HG02981 (cell line): Measurements from ENCODE around the gene PCSK2.
A peak's percentile ranks its signal among the peaks of the same experiment; 100 is the strongest.

Source experiments
- ATAC-seq: cut with Tn5 transposase; IDR thresholded peaks from one replicate; pipeline ENCODE4 v1.9.1; 2021; ENCODE audit warnings: mild to moderate bottlenecking, moderate library complexity; ENCODE audit not compliant: unreplicated experiment

PCSK2 gene

GRCh38 chr20:17524560-17524959, 297.7 kb downstream of the PCSK2 start:
- ATAC-seq, result no peak

- ATAC-seq, result no peak
Measured at GRCh38 chr20:17525132-17525531, 298.3 kb downstream of the PCSK2 start.

- ATAC-seq, result peak; percentile 50
Measured at GRCh38 chr20:17525650-17526049, 298.8 kb downstream of the PCSK2 start.

GRCh38 chr20:17529586-17529985, 302.7 kb downstream of the PCSK2 start:
- ATAC-seq, result no peak

- ATAC-seq, result no peak
Measured at GRCh38 chr20:17530153-17530552, 303.3 kb downstream of the PCSK2 start.

- ATAC-seq, result no peak
Measured at GRCh38 chr20:17530716-17531664, 304.1 kb downstream of the PCSK2 start, which contains the start of gene BFSP1. TSS of gene BFSP1 (minus strand) at chr20:17531379. CDS start at chr20:17531329, 50 bp downstream.

- ATAC-seq, result no peak
Measured at GRCh38 chr20:17531665-17532025, 304.8 kb downstream of the PCSK2 start.

- no peak for ATAC-seq
Measured at GRCh38 chr20:17533396-17533795, 306.6 kb downstream of the PCSK2 start.

GRCh38 chr20:17534077-17534476, 307.2 kb downstream of the PCSK2 start:
- no peak for ATAC-seq
